Neural progenitor cell (in vitro differentiated cells): ENCODE measurements around the gene PCSK2. TPM values are rescaled to one million over a fixed set of nuclear protein-coding genes. Genes with fewer than 3 reads are reported as not detected.

Experiments
- DNase-seq: peaks from one replicate; pipeline ENCODE4 v3.0.0-alpha.2; 2016; ENCODE audit warnings: low spot score
- H2AFZ ChIP-seq: fragments of 200-600 bp; sonication (generic); replicated peaks from 2 replicates; pipeline ENCODE4 v1.6.1; 2016; ENCODE audit warnings: antibody characterized with exemption
- H3F3A ChIP-seq: fragments of 200-600 bp; sonication (generic); 2 replicates; pipeline ENCODE4 v1.6.1; 2016; ENCODE audit warnings: antibody characterized with exemption, low read depth
- H3K27ac ChIP-seq: fragments of 200-600 bp; sonication (generic); 2 replicates; pipeline ENCODE4 v1.5.1; 2016; ENCODE audit warnings: mild to moderate bottlenecking
- H3K27me3 ChIP-seq: fragments of 200-600 bp; sonication (generic); 2 replicates; pipeline ENCODE4 v1.6.1; 2016; ENCODE audit warnings: mild to moderate bottlenecking, moderate library complexity
- H3K36me3 ChIP-seq: fragments of 200-600 bp; sonication (generic); 2 replicates; pipeline ENCODE4 v1.5.1; 2016
- H3K4me1 ChIP-seq: fragments of 200-600 bp; sonication (generic); 2 replicates; pipeline ENCODE4 v1.6.1; 2016; ENCODE audit warnings: mixed run types
- H3K4me2 ChIP-seq: fragments of 200-600 bp; sonication (generic); 2 replicates; pipeline ENCODE4 v1.6.1; 2016
- H3K4me3 ChIP-seq: fragments of 200-600 bp; sonication (generic); 2 replicates; pipeline ENCODE4 v1.5.1; 2016
- H3K79me2 ChIP-seq: fragments of 200-600 bp; sonication (generic); 2 replicates; pipeline ENCODE4 v1.6.1; 2016; ENCODE audit warnings: low read depth
- H3K9ac ChIP-seq: fragments of 200-600 bp; sonication (generic); 2 replicates; pipeline ENCODE4 v1.6.1; 2016
- H3K9me3 ChIP-seq: fragments of 200-600 bp; sonication (generic); 2 replicates; pipeline ENCODE4 v1.5.1; 2016; ENCODE audit warnings: low read depth
- H4K20me1 ChIP-seq: fragments of 200-600 bp; sonication (generic); 2 replicates; pipeline ENCODE4 v1.6.1; 2016; ENCODE audit warnings: low read depth
- H3K27ac Mint-ChIP-seq: 3 replicates; pipeline ENCODE4 v1.8.0; 2021; ENCODE audit warnings: mixed read lengths
- H3K27me3 Mint-ChIP-seq: 2 replicates; pipeline ENCODE4 v1.8.0; 2022; ENCODE audit warnings: low read depth, mild to moderate bottlenecking, inconsistent platforms, moderate library complexity, mixed read lengths; ENCODE audit not compliant: insufficient read depth
- H3K36me3 Mint-ChIP-seq: 3 replicates; pipeline ENCODE4 v1.8.0; 2021; ENCODE audit warnings: mixed read lengths
- H3K4me1 Mint-ChIP-seq: 3 replicates; pipeline ENCODE4 v1.8.0; 2021; ENCODE audit warnings: mixed read lengths
- H3K4me3 Mint-ChIP-seq: 3 replicates; pipeline ENCODE4 v1.8.0; 2021; ENCODE audit warnings: mild to moderate bottlenecking, moderate library complexity, mixed read lengths
- H3K9me3 Mint-ChIP-seq: 3 replicates; pipeline ENCODE4 v1.8.0; 2020; ENCODE audit warnings: mixed read lengths
- CTCF ChIP-seq: fragments of 200-600 bp; sonication (generic); IDR thresholded peaks from 2 replicates; pipeline ENCODE4 v1.5.1; 2017; ENCODE audit warnings: antibody characterized with exemption, mild to moderate bottlenecking
- EZH2 ChIP-seq: fragments of 200-600 bp; sonication (generic); IDR thresholded peaks from 2 replicates; pipeline ENCODE4 v1.6.1; 2017; ENCODE audit warnings: antibody characterized with exemption, mild to moderate bottlenecking, moderate library complexity
- EZH2phosphoT487 ChIP-seq: fragments of 200-600 bp; sonication (generic); IDR thresholded peaks from 2 replicates; pipeline ENCODE4 v1.6.1; 2017; ENCODE audit warnings: antibody characterized with exemption
- total RNA-seq: library from RNA; depleted of rRNA; stranded (reverse); fragments of >200 nt; gene quantifications from 2 replicates; pipeline ENCODE4 v1.2.3, GENCODE V29; 2015; ENCODE audit warnings: low replicate concordance

PCSK2 gene
- total RNA-seq, 1 donor from 2014 or later: 0.07 TPM

GRCh38 chr20:17505636-17506517, 279.0 kb downstream of the PCSK2 start:
- Mint-ChIP-seq H3K27me3 (peaks cover 20% of the 10 kb centered on the region), H3K4me1 (peaks cover 5% of the 10 kb centered on the region), H3K4me3 (peak overlapping the region; percentile 6), H3K36me3 (no peaks in the 10 kb centered on the region), H3K27ac (no peak overlapping the region), H3K9me3 (no peaks in the 10 kb centered on the region)
- H3K79me2 ChIP-seq: no peaks in the 10 kb centered on the region
- H3K4me3 ChIP-seq: peak overlapping the region; percentile 29
- H3K27me3 ChIP-seq: peaks cover 49% of the 10 kb centered on the region
- no peaks in the 10 kb centered on the region for H4K20me1 ChIP-seq
- H3K9me3 ChIP-seq: no peaks in the 10 kb centered on the region
- DNase-seq: no peak
- no peaks in the 10 kb centered on the region for H3F3A ChIP-seq
- TF ChIP-seq EZH2phosphoT487: no peak
- TF ChIP-seq EZH2: no peak
- no peak for TF ChIP-seq CTCF
- no peaks in the 10 kb centered on the region for H3K4me1 ChIP-seq
- no peak overlapping the region for H3K9ac ChIP-seq
- H2AFZ ChIP-seq: peak overlapping the region; percentile 88
- H3K27ac ChIP-seq: no peak overlapping the region
- H3K36me3 ChIP-seq: no peaks in the 10 kb centered on the region
- peak overlapping the region; percentile 85 for H3K4me2 ChIP-seq

- H3K4me1 ChIP-seq: no peaks in the 10 kb centered on the region
- H3K27ac ChIP-seq: no peak overlapping the region
- H3K9me3 ChIP-seq: no peaks in the 10 kb centered on the region
- H2AFZ ChIP-seq: no peak overlapping the region
- H3F3A ChIP-seq: no peaks in the 10 kb centered on the region
- no peaks in the 10 kb centered on the region for H3K36me3 ChIP-seq
- peaks cover 5% of the 10 kb centered on the region for H3K4me1 Mint-ChIP-seq
- H3K4me2 ChIP-seq: no peak overlapping the region
- no peak for DNase-seq
- H3K79me2 ChIP-seq: no peaks in the 10 kb centered on the region
- peaks cover 54% of the 10 kb centered on the region for H3K27me3 ChIP-seq
- H3K9me3 Mint-ChIP-seq: no peaks in the 10 kb centered on the region
- H4K20me1 ChIP-seq: no peaks in the 10 kb centered on the region
- no peaks in the 10 kb centered on the region for H3K36me3 Mint-ChIP-seq
- TF ChIP-seq CTCF (no peak), EZH2phosphoT487 (no peak), EZH2 (no peak)
- H3K4me3 ChIP-seq: no peak overlapping the region
- H3K27ac Mint-ChIP-seq: no peak overlapping the region
- H3K9ac ChIP-seq: no peak overlapping the region
- H3K4me3 Mint-ChIP-seq: no peak overlapping the region
- peaks cover 24% of the 10 kb centered on the region for H3K27me3 Mint-ChIP-seq
These were observed 280.2 kb downstream of the PCSK2 start for GRCh38 chr20:17507032-17507431.

- Mint-ChIP-seq H3K36me3 (no peaks in the 10 kb centered on the region), H3K4me1 (peaks cover 5% of the 10 kb centered on the region), H3K9me3 (no peaks in the 10 kb centered on the region), H3K4me3 (no peak overlapping the region), H3K27me3 (peaks cover 20% of the 10 kb centered on the region), H3K27ac (no peak overlapping the region)
- H3K36me3 ChIP-seq: no peaks in the 10 kb centered on the region
- H3K9ac ChIP-seq: no peak overlapping the region
- H2AFZ ChIP-seq: no peak overlapping the region
- no peaks in the 10 kb centered on the region for H3K9me3 ChIP-seq
- no peaks in the 10 kb centered on the region for H3K4me1 ChIP-seq
- H3K79me2 ChIP-seq: no peaks in the 10 kb centered on the region
- no peak overlapping the region for H3K4me3 ChIP-seq
- H3K4me2 ChIP-seq: no peak overlapping the region
- TF ChIP-seq EZH2 (no peak), EZH2phosphoT487 (no peak), CTCF (no peak)
- peaks cover 56% of the 10 kb centered on the region for H3K27me3 ChIP-seq
- H3K27ac ChIP-seq: no peak overlapping the region
- no peaks in the 10 kb centered on the region for H4K20me1 ChIP-seq
- no peak for DNase-seq
- H3F3A ChIP-seq: no peaks in the 10 kb centered on the region
These were observed 280.7 kb downstream of the PCSK2 start for GRCh38 chr20:17507531-17507930.
